ENCODE measurements around the gene PAAF1.

The PAAF1 gene

GRCh38 chr11:73971175-73971719, 94.4 kb downstream of the PAAF1 start:
- DNase-seq (ENCODE audit: low read depth in 2 of 3, low spot score in 1 of 3), result no peak

GRCh38 chr11:73972187-73972586, 95.4 kb downstream of the PAAF1 start:
- no peak for DNase-seq (ENCODE audit: low read depth in 2 of 3, low spot score in 1 of 3)

GRCh38 chr11:73972620-73973449, 96.0 kb downstream of the PAAF1 start:
- DNase-seq (ENCODE audit: low read depth in 2 of 3, low spot score in 1 of 3), result no peak

- no peak for DNase-seq (ENCODE audit: low read depth in 2 of 3, low spot score in 1 of 3)
Measured at GRCh38 chr11:73974604-73975478, 98.0 kb downstream of the PAAF1 start.

GRCh38 chr11:73975479-73975757, 98.6 kb downstream of the PAAF1 start:
- no peak for DNase-seq (ENCODE audit: low read depth in 2 of 3, low spot score in 1 of 3)

GRCh38 chr11:73976451-73977151, 99.8 kb downstream of the PAAF1 start:
- no peak for DNase-seq (ENCODE audit: low read depth in 2 of 3, low spot score in 1 of 3)

GRCh38 chr11:73977856-73978519, 101.2 kb downstream of the PAAF1 start:
- DNase-seq (ENCODE audit: low read depth in 2 of 3, low spot score in 1 of 3), result no peak

GRCh38 chr11:73978576-73979086, 101.8 kb downstream of the PAAF1 start:
- DNase-seq (ENCODE audit: low read depth in 2 of 3, low spot score in 1 of 3), result no peak

GRCh38 chr11:73980001-73980961, 103.5 kb downstream of the PAAF1 start:
- peak in 2 of 3 donors; percentile 40 to 54 for DNase-seq (ENCODE audit: low read depth in 2 of 3, low spot score in 1 of 3)

All from stimulated activated CD4-positive, alpha-beta T cell treated with anti-CD3 and anti-CD28 coated beads, Interleukin-12 subunit alpha, Interleukin-12 subunit beta, amount 100 ng/mL, for 48 hours (primary cell).